ENCODE data around the gene SORBS2.

GRCh38 chr4:185680617-185681016 is 131.4 kb downstream of the SORBS2 start:
- TF ChIP-seq, protein P1, sequence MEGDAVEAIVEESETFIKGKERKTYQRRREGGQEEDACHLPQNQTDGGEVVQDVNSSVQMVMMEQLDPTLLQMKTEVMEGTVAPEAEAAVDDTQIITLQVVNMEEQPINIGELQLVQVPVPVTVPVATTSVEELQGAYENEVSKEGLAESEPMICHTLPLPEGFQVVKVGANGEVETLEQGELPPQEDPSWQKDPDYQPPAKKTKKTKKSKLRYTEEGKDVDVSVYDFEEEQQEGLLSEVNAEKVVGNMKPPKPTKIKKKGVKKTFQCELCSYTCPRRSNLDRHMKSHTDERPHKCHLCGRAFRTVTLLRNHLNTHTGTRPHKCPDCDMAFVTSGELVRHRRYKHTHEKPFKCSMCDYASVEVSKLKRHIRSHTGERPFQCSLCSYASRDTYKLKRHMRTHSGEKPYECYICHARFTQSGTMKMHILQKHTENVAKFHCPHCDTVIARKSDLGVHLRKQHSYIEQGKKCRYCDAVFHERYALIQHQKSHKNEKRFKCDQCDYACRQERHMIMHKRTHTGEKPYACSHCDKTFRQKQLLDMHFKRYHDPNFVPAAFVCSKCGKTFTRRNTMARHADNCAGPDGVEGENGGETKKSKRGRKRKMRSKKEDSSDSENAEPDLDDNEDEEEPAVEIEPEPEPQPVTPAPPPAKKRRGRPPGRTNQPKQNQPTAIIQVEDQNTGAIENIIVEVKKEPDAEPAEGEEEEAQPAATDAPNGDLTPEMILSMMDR (conservative IDR thresholded peaks at IDR 0.05; ENCODE audit: low read length), result no peak
- no peak for TF ChIP-seq EZH2phosphoT487 (IDR thresholded peaks at IDR 0.05; ENCODE audit: borderline replicate concordance)

Data from Loucy (cell line).